Measurements from ENCODE around the gene LINC00237.

The LINC00237 gene

GRCh38 chr20:21104921-21105320 is 1.2 kb downstream of the LINC00237 start:
- H3K27ac ChIP-seq (ENCODE audit: low read depth, low read length) = no peak overlapping the region
- H4K20me1 ChIP-seq (ENCODE audit: low read depth, low read length) = no peaks in the 10 kb centered on the region
- no peaks in the 10 kb centered on the region for H3F3A ChIP-seq (ENCODE audit: insufficient read depth)
- H3K9me2 ChIP-seq (replicated peaks; ENCODE audit: insufficient read depth, low read length) = no peaks in the 10 kb centered on the region
- H3K4me2 ChIP-seq (ENCODE audit: low read depth, low read length, poor library complexity, severe bottlenecking) = no peak overlapping the region
- no peaks in the 10 kb centered on the region for H3K27me3 ChIP-seq (ENCODE audit: low read length)
- H3K4me3 ChIP-seq (ENCODE audit: insufficient read depth, low read length, poor library complexity, severe bottlenecking) = no peak overlapping the region
- no peaks in the 10 kb centered on the region for H3K79me2 ChIP-seq (ENCODE audit: insufficient read depth, low read length)
- no peak overlapping the region for H2AFZ ChIP-seq (ENCODE audit: low read depth, low read length, severe bottlenecking)
- H3K9ac ChIP-seq (ENCODE audit: low read length) = no peak overlapping the region
- H3K36me3 ChIP-seq (ENCODE audit: low read length) = no peaks in the 10 kb centered on the region
- TF ChIP-seq CTCF (IDR thresholded peaks at IDR 0.05; ENCODE audit: insufficient read depth, low read length, poor library complexity, severe bottlenecking) (no peak), EZH2phosphoT487 (conservative IDR thresholded peaks at IDR 0.05; ENCODE audit: low read length) (no peak)
- H3K9me3 ChIP-seq (ENCODE audit: insufficient read depth, low read length) = no peaks in the 10 kb centered on the region

- Histone ChIP-seq H3K4me2 (ENCODE audit: low read depth, low read length, poor library complexity, severe bottlenecking) (no peak overlapping the region), H2AFZ (ENCODE audit: low read depth, low read length, severe bottlenecking) (no peak overlapping the region), H3K27me3 (ENCODE audit: low read length) (no peaks in the 10 kb centered on the region), H3K36me3 (ENCODE audit: low read length) (no peaks in the 10 kb centered on the region), H3K9me2 (replicated peaks; ENCODE audit: insufficient read depth, low read length) (no peaks in the 10 kb centered on the region), H3K9me3 (ENCODE audit: insufficient read depth, low read length) (no peaks in the 10 kb centered on the region), H4K20me1 (ENCODE audit: low read depth, low read length) (no peaks in the 10 kb centered on the region), H3F3A (ENCODE audit: insufficient read depth) (no peaks in the 10 kb centered on the region), H3K4me3 (ENCODE audit: insufficient read depth, low read length, poor library complexity, severe bottlenecking) (no peak overlapping the region), H3K9ac (ENCODE audit: low read length) (no peak overlapping the region), H3K79me2 (ENCODE audit: insufficient read depth, low read length) (no peaks in the 10 kb centered on the region), H3K27ac (ENCODE audit: low read depth, low read length) (no peak overlapping the region)
- no peak for TF ChIP-seq CTCF (IDR thresholded peaks at IDR 0.05; ENCODE audit: insufficient read depth, low read length, poor library complexity, severe bottlenecking)
- TF ChIP-seq EZH2phosphoT487 (conservative IDR thresholded peaks at IDR 0.05; ENCODE audit: low read length) = no peak
Measured at GRCh38 chr20:21104466-21104761, 1.7 kb downstream of the LINC00237 start.

- H3K9me2 ChIP-seq (replicated peaks; ENCODE audit: insufficient read depth, low read length) = no peaks in the 10 kb centered on the region
- H3K27me3 ChIP-seq (ENCODE audit: low read length) = no peaks in the 10 kb centered on the region
- H2AFZ ChIP-seq (ENCODE audit: low read depth, low read length, severe bottlenecking) = no peak overlapping the region
- no peak overlapping the region for H3K9ac ChIP-seq (ENCODE audit: low read length)
- no peaks in the 10 kb centered on the region for H3K36me3 ChIP-seq (ENCODE audit: low read length)
- H3K4me2 ChIP-seq (ENCODE audit: low read depth, low read length, poor library complexity, severe bottlenecking) = no peak overlapping the region
- H3K79me2 ChIP-seq (ENCODE audit: insufficient read depth, low read length) = no peaks in the 10 kb centered on the region
- TF ChIP-seq EZH2phosphoT487 (conservative IDR thresholded peaks at IDR 0.05; ENCODE audit: low read length) = no peak
- no peak for TF ChIP-seq CTCF (IDR thresholded peaks at IDR 0.05; ENCODE audit: insufficient read depth, low read length, poor library complexity, severe bottlenecking)
- H3F3A ChIP-seq (ENCODE audit: insufficient read depth) = no peaks in the 10 kb centered on the region
- H3K27ac ChIP-seq (ENCODE audit: low read depth, low read length) = no peak overlapping the region
- no peaks in the 10 kb centered on the region for H4K20me1 ChIP-seq (ENCODE audit: low read depth, low read length)
- H3K4me3 ChIP-seq (ENCODE audit: insufficient read depth, low read length, poor library complexity, severe bottlenecking) = no peak overlapping the region
- no peaks in the 10 kb centered on the region for H3K9me3 ChIP-seq (ENCODE audit: insufficient read depth, low read length)
Measured at GRCh38 chr20:21103582-21104465, 2.3 kb downstream of the LINC00237 start.
